ENCODE measurements around the gene HP. TPM values are rescaled to one million over a fixed set of nuclear protein-coding genes. Genes with fewer than 3 reads are reported as not detected.
A peak's percentile ranks its signal among the peaks of the same experiment; 100 is the strongest.

Gene HP
- total and polyA plus RNA-seq, 3 donors from 2014 or later, result 0.25 to 35.1 TPM; not detected in 1

DNA sequence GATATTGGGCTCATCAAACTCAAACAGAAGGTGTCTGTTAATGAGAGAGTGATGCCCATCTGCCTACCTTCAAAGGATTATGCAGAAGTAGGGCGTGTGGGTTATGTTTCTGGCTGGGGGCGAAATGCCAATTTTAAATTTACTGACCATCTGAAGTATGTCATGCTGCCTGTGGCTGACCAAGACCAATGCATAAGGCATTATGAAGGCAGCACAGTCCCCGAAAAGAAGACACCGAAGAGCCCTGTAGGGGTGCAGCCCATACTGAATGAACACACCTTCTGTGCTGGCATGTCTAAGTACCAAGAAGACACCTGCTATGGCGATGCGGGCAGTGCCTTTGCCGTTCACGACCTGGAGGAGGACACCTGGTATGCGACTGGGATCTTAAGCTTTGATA, 6.1 kb downstream of the HP start:
- intact Hi-C loops (cut with DNase I; ENCODE audit: low total_unique reads), result no loop called here
- TF ChIP-seq POLR2A (IDR thresholded peaks at IDR 0.05), result no peak
- TF ChIP-seq, protein P1, sequence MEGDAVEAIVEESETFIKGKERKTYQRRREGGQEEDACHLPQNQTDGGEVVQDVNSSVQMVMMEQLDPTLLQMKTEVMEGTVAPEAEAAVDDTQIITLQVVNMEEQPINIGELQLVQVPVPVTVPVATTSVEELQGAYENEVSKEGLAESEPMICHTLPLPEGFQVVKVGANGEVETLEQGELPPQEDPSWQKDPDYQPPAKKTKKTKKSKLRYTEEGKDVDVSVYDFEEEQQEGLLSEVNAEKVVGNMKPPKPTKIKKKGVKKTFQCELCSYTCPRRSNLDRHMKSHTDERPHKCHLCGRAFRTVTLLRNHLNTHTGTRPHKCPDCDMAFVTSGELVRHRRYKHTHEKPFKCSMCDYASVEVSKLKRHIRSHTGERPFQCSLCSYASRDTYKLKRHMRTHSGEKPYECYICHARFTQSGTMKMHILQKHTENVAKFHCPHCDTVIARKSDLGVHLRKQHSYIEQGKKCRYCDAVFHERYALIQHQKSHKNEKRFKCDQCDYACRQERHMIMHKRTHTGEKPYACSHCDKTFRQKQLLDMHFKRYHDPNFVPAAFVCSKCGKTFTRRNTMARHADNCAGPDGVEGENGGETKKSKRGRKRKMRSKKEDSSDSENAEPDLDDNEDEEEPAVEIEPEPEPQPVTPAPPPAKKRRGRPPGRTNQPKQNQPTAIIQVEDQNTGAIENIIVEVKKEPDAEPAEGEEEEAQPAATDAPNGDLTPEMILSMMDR (IDR thresholded peaks at IDR 0.05), result no peak
- 94 to 98% methylated on average over 9 of the region's 9 CpGs for WGBS, 2 donors
- Histone ChIP-seq H3K9me3 (no peaks in the 10 kb centered on the region), H3K27ac (no peak overlapping the region), H3K27me3 (no peaks in the 10 kb centered on the region), H3K4me1 (no peaks in the 10 kb centered on the region), H3K4me3 (no peak overlapping the region), H3K36me3 (ENCODE audit: low read depth, missing control alignments) (no peaks in the 10 kb centered on the region)
- no peak for DNase-seq

DNA sequence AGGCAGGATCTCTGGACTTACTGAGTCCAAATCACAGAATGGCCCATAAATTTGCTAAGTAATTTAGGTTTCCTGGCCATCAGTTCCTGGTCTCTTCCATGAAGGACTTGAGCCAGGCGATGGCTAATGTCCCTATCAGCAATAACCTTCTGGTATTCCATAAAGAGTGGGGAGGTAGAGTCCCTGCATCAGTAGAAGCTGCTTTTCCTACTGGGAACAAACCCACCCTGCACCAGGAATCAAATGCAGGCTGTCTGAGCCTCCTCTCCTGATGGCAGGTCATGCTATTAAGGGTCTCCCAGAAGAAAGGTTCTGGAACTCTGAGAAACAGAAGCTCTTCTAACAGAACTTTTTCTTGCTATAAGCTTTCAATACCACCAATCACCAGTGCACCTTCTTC, 7.3 kb downstream of the HP start:
- TF ChIP-seq, protein P1 (IDR thresholded peaks at IDR 0.05), result no peak
- TF ChIP-seq POLR2A (IDR thresholded peaks at IDR 0.05), result no peak
- DNase-seq, result no peak
- Histone ChIP-seq H3K9me3 (no peaks in the 10 kb centered on the region), H3K27me3 (no peaks in the 10 kb centered on the region), H3K4me3 (no peak overlapping the region), H3K4me1 (no peaks in the 10 kb centered on the region), H3K27ac (no peak overlapping the region), H3K36me3 (ENCODE audit: low read depth, missing control alignments) (no peaks in the 10 kb centered on the region)
- WGBS, 2 donors, result 93 to 100% methylated on average over 1 of the region's 1 CpG
- intact Hi-C loops (cut with DNase I; ENCODE audit: low total_unique reads), result no loop called here

DNA sequence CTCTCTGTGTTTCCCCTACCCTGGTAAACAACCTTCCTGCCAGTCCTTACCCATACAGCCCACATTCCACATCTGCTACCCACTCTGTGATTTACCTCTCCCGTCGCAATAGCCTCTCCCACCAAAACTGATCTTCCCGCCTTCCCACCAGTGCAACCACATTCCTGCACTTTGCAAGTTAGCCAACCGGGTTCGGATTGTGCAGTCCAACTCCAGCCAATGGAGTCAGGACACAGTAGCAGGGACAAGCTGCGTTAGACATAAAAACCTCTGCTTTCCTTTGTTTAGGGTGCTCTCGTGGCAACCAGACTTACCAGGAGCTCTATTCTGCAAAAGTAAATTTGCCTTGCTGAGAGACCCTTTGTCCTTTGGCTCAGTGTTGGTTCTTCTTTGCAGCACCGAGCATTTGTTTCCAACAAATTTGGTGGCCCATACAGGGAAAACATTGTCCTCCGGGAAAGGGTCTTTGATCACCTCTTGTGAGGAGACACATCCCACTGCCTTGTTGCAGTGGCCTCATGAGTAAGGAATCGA, 10.1 kb downstream of the HP start:
- no peaks in the 10 kb centered on the region for H3K9me3 ChIP-seq
- H3K27ac ChIP-seq, result no peak overlapping the region
- no peaks in the 10 kb centered on the region for H3K36me3 ChIP-seq (ENCODE audit: low read depth, missing control alignments)
- DNase-seq, result no peak
- H3K27me3 ChIP-seq, result no peaks in the 10 kb centered on the region
- WGBS, 2 donors, result 87 to 89% methylated on average over 10 of the region's 10 CpGs
- intact Hi-C loops (cut with DNase I; ENCODE audit: low total_unique reads), result no loop called here
- no peaks in the 10 kb centered on the region for H3K4me1 ChIP-seq
- no peak overlapping the region for H3K4me3 ChIP-seq
- no peak for TF ChIP-seq POLR2A (IDR thresholded peaks at IDR 0.05)
- TF ChIP-seq, protein P1 (IDR thresholded peaks at IDR 0.05), result no peak

DNA sequence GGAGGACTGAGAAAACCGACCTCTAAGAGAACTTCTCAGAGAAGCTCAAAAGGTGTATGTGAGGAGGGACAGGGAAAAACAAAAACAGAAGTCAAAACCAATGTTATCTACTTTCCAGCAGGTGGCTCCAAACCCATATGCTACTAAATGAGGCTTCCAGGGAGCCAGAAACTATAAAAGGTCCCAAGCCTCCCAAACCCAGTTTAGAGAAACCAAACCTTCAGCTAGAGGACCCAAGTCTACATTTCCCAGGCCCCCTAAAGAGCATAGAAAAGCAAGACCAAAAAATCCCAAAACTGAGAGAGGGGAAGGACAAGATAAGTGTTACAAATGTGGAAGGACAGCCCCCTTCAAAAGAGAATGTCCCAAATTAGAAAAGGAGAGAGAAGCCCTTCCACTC, 12.4 kb downstream of the HP start:
- DNase-seq, result no peak
- intact Hi-C loops (cut with DNase I; ENCODE audit: low total_unique reads), result no loop called here
- Histone ChIP-seq H3K36me3 (ENCODE audit: low read depth, missing control alignments) (no peaks in the 10 kb centered on the region), H3K4me1 (peaks cover 5% of the 10 kb centered on the region), H3K27me3 (no peaks in the 10 kb centered on the region), H3K27ac (no peak overlapping the region), H3K9me3 (no peaks in the 10 kb centered on the region), H3K4me3 (no peak overlapping the region)
- no peak for TF ChIP-seq POLR2A (IDR thresholded peaks at IDR 0.05)
- TF ChIP-seq, protein P1 (IDR thresholded peaks at IDR 0.05), result peak; percentile 46 to 68 (median 65)
- 23 to 33% methylated on average over 1 of the region's 1 CpG for WGBS, 2 donors

DNA sequence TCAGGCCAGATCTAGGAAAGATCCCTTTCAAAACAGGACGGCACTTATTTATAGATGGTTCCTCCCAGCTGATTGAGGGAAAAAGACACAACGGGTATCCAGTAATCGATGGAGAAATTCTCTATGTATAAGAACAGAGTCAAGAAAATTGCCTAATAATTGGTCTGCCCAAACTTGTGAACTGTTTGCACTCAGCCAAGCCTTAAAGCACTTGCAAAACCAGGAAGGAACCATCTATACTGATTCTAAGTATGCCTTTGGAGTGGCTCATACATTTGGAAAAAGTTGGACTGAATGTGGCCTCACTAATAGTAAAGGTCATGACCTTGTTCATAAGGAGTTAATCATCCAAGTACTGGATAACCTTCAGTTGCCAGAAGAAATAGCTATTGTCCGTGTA, 14.6 kb downstream of the HP start:
- WGBS, 2 donors, result 74 to 76% methylated on average over 4 of the region's 4 CpGs
- no peak overlapping the region for H3K4me3 ChIP-seq
- H3K27ac ChIP-seq, result no peak overlapping the region
- DNase-seq, result no peak
- H3K27me3 ChIP-seq, result no peaks in the 10 kb centered on the region
- peaks cover 25% of the 10 kb centered on the region for H3K4me1 ChIP-seq
- intact Hi-C loops (cut with DNase I; ENCODE audit: low total_unique reads), result no loop called here
- H3K9me3 ChIP-seq, result no peaks in the 10 kb centered on the region
- H3K36me3 ChIP-seq (ENCODE audit: low read depth, missing control alignments), result no peaks in the 10 kb centered on the region
- no peak for TF ChIP-seq POLR2A (IDR thresholded peaks at IDR 0.05)
- TF ChIP-seq, protein P1 (IDR thresholded peaks at IDR 0.05), result no peak
